SJCRH30 (cell line): ENCODE measurements around the gene IRX4. TPM values are rescaled to one million over a fixed set of nuclear protein-coding genes. Genes with fewer than 3 reads are reported as not detected.

Experiments used
- DNase-seq, 2 experiments: peaks; one replicate each; pipeline ENCODE4 v3.0.0-alpha.2; 2015 to 2020
- H3K27ac ChIP-seq: fragments of 250-450 bp; sonication (Bioruptor Pico); 2 replicates; pipeline ENCODE4 v1.5.1; 2020; ENCODE audit warnings: mild to moderate bottlenecking, moderate library complexity
- H3K27me3 ChIP-seq: fragments of 250-450 bp; sonication (Bioruptor Pico); 2 replicates; pipeline ENCODE4 v1.5.1; 2020; ENCODE audit warnings: mild to moderate bottlenecking, moderate library complexity
- H3K36me3 ChIP-seq: fragments of 250-450 bp; sonication (Bioruptor Pico); 2 replicates; pipeline ENCODE4 v1.5.1; 2020; ENCODE audit warnings: mild to moderate bottlenecking, moderate library complexity
- H3K4me1 ChIP-seq: fragments of 250-450 bp; sonication (Bioruptor Pico); 2 replicates; pipeline ENCODE4 v1.5.1; 2020; ENCODE audit warnings: mild to moderate bottlenecking, moderate library complexity
- H3K4me3 ChIP-seq: fragments of 250-450 bp; sonication (Bioruptor Pico); 2 replicates; pipeline ENCODE4 v1.5.1; 2020; ENCODE audit warnings: mild to moderate bottlenecking, moderate library complexity
- H3K9me3 ChIP-seq: fragments of 250-450 bp; sonication (Bioruptor Pico); replicated peaks from 2 replicates; pipeline ENCODE4 v1.5.1; 2020; ENCODE audit warnings: mild to moderate bottlenecking, moderate library complexity
- total RNA-seq: library from RNA; depleted of rRNA; stranded (reverse); fragments of >200 nt; shearing (Covaris generic); gene quantifications from 2 replicates; pipeline ENCODE4 v1.2.3, GENCODE V29; 2014

The IRX4 gene
- total RNA-seq, 1 experiment from 2014 or later: not detected

DNA sequence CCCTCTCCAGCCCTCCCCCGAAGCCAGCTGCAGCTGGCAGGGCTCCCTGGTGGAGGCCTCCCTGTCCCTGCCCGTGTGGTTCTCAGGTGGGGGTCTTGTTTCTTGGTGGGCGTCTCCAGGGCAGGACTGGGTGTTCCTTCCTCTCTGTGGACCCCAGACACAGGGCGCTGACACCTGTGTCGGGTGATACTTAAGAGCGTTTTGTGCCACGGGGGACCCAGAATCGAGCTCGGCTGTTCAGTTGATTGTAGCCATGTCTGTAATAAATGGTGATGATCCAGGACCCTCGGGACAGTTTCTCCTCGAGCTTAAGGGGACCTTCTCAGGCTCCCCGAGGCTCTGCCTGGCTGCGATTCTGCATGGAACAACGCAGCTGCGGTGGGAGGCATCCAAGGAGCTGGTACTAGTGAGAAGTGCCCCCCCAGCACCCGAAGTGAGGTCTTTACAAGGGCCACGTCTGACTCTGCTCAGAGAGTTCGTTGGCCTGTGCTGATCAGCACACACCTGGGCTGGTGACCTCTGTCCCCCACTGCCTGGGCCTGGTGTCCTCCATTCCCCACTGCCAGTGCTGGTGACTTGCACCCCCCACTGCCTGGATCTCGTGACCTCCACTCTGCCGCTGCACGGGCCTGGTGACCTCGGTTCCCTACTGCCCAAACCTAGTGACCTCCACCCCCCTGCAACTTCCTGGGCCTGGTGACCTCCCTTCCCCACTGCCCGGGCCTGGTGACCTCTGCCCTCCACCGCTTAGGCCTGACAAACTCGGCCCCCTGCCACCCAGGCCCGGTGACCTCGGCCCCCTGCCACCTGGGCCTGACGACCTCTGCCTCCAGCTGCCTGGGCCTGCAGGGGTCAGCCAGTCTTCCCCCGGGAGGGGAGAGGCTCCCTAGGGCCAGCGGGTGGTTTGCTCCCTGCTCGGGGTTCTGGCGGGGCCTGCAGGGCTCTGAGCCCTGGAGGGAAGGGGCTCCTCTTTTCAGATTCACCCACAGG, 45.5 kb downstream of the IRX4 start:
- Histone ChIP-seq H3K9me3 (no peaks in the 10 kb centered on the region), H3K4me1 (no peaks in the 10 kb centered on the region), H3K4me3 (no peak overlapping the region), H3K27ac (no peak overlapping the region), H3K27me3 (no peaks in the 10 kb centered on the region; the same call in 1 of the 2 replicates), H3K36me3 (no peaks in the 10 kb centered on the region)
- no peak for DNase-seq

DNA sequence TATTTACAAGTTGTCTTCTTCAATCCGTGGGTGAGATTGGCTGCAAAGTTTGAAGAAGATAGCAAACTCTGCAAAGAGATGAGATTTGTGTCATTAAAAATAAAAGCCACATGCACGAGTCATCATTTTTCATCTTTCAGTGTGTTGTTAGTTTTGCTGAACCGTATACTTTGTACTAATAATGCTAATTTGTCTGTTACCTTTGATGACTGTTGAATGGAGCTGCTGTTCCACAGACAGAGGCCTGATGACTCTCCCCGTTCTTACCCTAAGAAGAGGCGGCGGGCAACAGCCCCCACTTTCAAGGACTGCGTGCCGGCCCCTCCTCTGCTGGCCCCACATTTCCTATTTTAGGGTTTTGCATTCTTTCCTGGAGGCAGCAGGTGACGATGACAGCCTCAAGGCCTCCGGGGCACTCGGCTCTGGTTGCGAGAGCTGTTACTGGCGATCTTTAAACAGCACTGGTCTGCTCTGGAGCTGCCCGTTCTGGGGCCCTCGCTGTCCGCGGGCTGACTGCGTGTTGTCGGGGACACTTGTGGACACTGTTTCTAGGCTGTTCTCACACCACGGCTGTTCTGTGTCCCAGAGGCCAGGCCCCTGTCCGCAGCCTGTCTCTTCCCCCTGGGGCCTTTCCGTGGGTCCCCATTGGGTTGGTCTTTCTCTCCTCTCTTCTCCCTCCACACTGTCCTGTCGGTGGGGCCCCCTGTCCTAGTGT, 46.4 kb downstream of the IRX4 start:
- H3K36me3 ChIP-seq: no peaks in the 10 kb centered on the region
- no peaks in the 10 kb centered on the region for H3K9me3 ChIP-seq
- no peak overlapping the region for H3K4me3 ChIP-seq
- peak in 1 of 2 experiments; percentile 12 for DNase-seq
- no peaks in the 10 kb centered on the region for H3K4me1 ChIP-seq
- H3K27ac ChIP-seq: no peak overlapping the region
- H3K27me3 ChIP-seq: no peaks in the 10 kb centered on the region; the same call in 1 of the 2 replicates

DNA sequence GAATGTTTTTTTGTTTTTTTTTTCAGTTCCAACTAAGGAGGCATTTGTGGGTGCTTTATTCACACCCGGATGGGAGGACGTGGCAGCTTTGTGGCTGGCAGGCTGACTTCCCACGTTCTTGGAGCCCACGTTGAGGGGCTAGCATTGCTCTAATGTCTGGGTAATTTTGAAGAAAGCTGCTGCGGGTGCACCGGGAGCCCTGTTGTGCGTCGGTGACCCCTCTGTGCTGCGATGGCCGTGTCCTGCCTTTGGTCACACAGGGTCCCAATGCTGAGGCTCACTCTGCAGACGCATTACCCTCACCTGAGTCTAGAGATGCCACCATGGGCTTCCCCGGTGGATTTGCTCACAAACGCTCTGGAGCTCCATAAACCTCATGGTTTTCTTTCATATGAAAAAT, 47.3 kb downstream of the IRX4 start:
- H3K4me3 ChIP-seq: no peak overlapping the region
- H3K27ac ChIP-seq: no peak overlapping the region
- H3K4me1 ChIP-seq: no peaks in the 10 kb centered on the region
- no peaks in the 10 kb centered on the region; the same call in 1 of the 2 replicates for H3K27me3 ChIP-seq
- no peaks in the 10 kb centered on the region for H3K36me3 ChIP-seq
- no peaks in the 10 kb centered on the region for H3K9me3 ChIP-seq
- DNase-seq: no peak

DNA sequence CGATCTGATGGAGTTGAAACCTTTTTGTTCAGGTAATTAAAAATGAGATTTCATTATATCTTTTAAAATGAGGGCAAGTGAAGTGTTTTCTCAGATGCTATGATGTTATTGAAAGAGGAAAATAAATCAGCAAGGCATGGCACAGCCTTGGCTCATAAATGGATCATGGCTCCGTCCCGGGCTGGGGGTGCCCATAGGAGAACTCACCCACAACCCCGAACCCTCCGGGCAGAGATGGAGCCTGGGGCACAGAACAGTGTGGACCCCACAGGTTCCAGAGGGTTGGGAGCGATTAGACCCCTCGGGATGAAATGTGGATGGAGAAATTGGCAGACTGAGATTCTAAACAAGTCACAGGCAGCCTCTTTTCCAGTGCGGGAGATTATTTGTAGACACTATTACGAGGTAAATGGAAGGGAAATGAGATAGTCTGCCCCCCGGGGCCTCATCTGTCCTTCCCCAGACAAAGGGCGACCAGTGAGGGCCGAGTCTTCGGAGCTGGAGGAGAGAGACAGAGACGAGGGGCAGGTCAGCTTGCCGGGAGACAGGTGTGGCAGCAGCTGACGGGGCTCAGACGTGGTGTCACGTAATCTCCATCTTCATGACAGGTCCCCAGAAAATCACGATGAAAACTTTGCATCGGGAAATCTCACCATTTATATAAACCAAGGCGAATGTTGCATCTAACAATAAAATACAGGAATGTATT, 47.9 kb downstream of the IRX4 start:
- Histone ChIP-seq H3K27ac (no peak overlapping the region), H3K9me3 (no peaks in the 10 kb centered on the region), H3K36me3 (no peaks in the 10 kb centered on the region), H3K27me3 (no peaks in the 10 kb centered on the region; the same call in 1 of the 2 replicates), H3K4me1 (no peaks in the 10 kb centered on the region), H3K4me3 (no peak overlapping the region)
- DNase-seq: peak in 1 of 2 experiments; percentile 13

DNA sequence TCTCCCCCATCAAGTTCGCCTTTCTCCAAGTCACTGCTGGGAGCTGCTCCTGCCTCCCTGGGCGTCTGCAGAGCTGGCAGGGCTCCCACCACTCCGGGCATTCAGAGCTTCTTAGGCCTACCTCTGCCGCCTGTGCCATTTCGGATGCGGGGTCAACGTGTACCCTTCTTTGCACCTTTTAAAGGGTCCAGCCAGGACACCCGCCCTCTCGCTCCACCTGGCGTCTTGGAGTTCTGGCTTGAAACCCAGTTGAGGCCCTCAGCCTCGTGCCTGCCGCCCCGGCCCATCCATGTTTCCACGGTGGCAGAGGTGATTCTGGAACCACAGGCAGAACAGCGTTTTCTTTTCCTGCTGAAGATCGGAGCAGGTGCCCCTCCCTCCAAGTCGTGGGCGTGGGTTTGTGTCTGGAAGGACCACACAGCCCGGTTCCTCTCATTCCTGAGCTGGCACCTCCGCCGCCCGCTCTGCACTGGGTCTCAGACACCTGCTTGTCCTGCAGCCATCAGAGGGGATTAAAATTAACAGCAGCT, 48.6 kb downstream of the IRX4 start:
- no peak for DNase-seq
- H3K4me1 ChIP-seq: no peaks in the 10 kb centered on the region
- no peak overlapping the region for H3K4me3 ChIP-seq
- no peak overlapping the region for H3K27ac ChIP-seq
- no peaks in the 10 kb centered on the region; the same call in 1 of the 2 replicates for H3K27me3 ChIP-seq
- no peaks in the 10 kb centered on the region for H3K36me3 ChIP-seq
- H3K9me3 ChIP-seq: no peaks in the 10 kb centered on the region

DNA sequence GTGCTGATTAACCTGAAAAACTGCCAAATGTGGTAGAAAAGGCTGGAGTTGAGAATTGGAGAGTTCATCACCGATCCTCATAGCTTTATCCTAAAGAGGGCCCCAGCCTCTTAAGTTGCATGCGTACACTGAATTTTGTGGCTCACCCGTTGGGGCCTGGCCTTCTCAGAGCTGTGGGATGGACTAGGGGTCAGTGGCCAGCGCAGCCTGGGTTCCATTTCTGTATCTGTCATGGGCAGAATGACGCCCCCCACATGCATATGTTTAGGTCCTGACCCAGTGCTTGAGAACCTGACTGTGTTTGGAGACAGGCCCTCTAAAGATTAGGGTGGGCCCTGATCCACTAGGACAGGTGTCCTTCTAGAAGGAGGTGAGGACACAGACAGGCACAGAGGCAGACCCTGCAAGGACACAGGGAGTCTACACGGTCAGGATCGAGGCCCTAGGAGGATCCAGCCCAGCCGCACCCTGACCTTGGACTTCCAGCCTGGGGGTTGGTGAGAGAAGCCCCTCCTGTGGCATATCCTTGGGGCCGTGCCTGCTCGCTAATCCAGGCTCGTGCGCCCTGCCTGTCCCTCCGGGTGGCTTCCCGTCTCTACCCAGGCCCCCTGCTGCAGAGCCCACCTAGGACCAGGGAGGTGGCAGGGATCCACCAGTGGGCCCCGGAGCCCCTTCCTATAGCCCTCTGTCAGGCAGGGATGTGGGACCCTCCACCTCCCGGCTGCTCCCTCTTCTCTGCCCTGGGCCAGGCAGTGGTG, 49.3 kb downstream of the IRX4 start:
- no peak for DNase-seq
- H3K27me3 ChIP-seq: no peaks in the 10 kb centered on the region; the same call in 1 of the 2 replicates

DNA sequence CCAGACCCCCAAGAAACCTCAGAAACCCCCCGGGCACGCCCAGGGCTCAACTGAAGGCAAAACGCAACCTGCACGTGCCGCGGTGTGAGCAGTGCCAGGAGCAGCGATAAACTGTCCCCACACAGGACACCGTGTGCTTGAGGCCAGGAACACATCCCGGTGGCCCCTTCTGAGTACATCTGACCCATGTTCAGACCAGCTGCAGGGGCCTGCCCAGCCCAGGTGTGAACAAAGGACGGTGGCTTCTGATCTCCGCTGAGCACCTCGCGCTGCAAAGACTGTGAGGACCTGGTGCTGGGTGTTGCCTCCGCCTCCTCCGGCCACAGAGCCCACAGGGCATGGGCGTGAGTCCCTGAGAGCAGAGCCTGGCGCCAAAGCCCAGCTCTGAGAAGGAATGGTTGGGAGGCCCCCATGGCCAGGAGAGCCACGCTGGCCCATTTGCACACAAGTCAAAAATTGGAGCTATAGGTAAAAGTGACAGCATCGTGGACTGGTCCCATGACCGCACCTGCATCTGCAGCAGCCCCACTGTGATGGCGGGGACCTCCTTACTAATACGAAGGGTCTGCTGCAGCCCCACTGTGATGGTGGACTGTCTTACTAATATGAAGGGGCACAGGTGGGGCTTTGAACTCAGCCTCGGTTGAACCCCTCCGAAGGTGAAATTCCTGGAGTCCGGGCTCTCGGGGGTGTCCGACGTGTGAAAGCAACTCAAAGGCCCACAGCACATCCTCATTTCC, 50.0 kb downstream of the IRX4 start:
- Histone ChIP-seq H3K4me1 (no peaks in the 10 kb centered on the region), H3K27me3 (no peaks in the 10 kb centered on the region), H3K4me3 (no peak overlapping the region), H3K36me3 (no peaks in the 10 kb centered on the region), H3K27ac (no peak overlapping the region), H3K9me3 (no peaks in the 10 kb centered on the region)
- DNase-seq: no peak

More for the DNA sequence above, 49.3 kb downstream of the IRX4 start:
- Histone ChIP-seq H3K4me1 (no peaks in the 10 kb centered on the region), H3K36me3 (no peaks in the 10 kb centered on the region), H3K4me3 (no peak overlapping the region), H3K9me3 (no peaks in the 10 kb centered on the region), H3K27ac (no peak overlapping the region)

DNA sequence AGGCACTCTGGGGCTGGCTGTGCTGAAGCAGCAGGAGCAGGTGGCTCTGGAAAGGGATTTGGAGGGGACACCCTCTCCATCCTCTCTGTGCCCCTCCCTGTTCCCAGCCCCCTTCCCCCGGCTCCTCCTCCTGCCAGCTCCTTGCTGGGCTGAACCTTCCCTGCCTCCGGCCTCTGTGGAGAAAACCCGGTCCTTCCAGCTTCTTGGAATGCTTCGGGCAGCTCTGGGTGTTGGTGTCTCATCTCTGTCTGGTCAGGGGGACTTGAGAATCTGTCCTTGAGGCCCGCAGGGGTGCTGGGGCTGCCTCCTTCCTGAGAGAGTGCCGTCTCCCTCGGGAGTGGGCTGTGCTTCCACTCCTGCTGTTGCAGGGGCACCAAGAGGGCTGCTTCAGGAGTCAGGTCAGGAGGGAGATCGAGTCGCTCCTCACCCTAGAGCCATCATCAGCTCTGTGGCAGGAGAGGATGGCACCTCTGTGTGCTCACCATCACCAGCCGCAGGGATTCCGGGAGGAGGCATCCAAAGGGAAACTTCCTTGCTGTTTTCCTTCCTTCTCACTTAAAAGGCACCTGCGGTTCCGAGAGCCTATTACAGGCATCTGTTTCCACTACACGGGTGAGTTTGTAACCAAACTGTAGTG, 50.9 kb downstream of the IRX4 start:
- Histone ChIP-seq H3K27ac (no peak overlapping the region), H3K4me1 (no peaks in the 10 kb centered on the region), H3K4me3 (no peak overlapping the region), H3K9me3 (no peaks in the 10 kb centered on the region), H3K36me3 (no peaks in the 10 kb centered on the region), H3K27me3 (no peaks in the 10 kb centered on the region)
- no peak for DNase-seq

DNA sequence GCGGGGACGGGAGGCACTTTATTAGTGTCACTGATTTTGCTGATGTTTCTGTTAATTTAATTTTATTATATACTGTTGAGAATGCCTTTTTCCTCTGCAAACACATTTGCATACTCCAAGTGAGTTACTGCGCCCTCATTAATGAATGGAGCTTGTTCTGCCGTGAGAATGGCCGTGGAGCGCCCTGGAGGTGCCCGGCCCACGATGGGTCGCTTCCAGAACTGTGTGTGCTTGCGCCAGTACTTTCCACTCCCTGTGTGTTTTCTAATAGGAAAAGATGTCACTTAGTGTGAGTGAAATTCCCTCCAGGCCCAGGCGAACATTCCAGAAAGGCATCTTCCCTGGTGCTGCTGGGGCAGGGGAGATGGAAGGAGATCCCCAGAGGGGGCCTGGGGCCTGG, 51.5 kb downstream of the IRX4 start:
- no peaks in the 10 kb centered on the region for H3K4me1 ChIP-seq
- no peak overlapping the region for H3K4me3 ChIP-seq
- no peaks in the 10 kb centered on the region for H3K36me3 ChIP-seq
- H3K27me3 ChIP-seq: no peaks in the 10 kb centered on the region
- DNase-seq: no peak
- no peak overlapping the region for H3K27ac ChIP-seq
- H3K9me3 ChIP-seq: no peaks in the 10 kb centered on the region

DNA sequence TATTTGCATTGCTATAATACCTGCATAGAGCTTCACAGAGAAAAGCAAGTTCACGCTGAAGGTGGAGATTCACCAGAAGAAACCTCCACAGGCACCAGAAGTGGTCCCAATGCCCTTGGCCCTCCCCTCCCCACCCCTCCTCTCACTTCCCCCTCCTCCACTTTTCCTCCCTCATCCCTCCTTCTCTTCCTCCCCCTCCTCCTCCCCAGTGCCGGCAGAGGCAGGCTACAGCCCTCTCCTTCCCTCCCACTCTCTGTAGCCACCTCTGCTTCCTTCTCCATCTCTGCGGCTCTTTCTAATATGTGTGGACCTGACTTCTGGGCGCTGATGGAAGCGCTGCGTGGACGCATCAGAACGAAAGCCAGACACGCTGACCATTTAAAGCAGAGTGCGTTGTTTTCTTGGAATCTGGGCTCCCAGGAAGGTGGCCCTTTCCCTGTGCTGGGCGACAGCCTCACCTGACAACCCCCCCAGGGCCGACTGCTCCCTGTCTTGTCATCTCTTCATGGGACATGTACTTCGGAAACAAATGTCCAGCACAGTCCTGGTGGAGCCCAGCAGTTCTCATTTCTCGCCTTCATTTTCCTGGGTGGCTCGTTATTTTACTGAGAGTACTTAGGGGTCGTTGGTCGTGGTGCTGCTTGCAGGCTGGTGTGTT, 52.0 kb downstream of the IRX4 start:
- DNase-seq: no peak
- Histone ChIP-seq H3K36me3 (no peaks in the 10 kb centered on the region), H3K27me3 (no peaks in the 10 kb centered on the region), H3K27ac (no peak overlapping the region), H3K4me3 (no peak overlapping the region), H3K9me3 (no peaks in the 10 kb centered on the region), H3K4me1 (no peaks in the 10 kb centered on the region)

DNA sequence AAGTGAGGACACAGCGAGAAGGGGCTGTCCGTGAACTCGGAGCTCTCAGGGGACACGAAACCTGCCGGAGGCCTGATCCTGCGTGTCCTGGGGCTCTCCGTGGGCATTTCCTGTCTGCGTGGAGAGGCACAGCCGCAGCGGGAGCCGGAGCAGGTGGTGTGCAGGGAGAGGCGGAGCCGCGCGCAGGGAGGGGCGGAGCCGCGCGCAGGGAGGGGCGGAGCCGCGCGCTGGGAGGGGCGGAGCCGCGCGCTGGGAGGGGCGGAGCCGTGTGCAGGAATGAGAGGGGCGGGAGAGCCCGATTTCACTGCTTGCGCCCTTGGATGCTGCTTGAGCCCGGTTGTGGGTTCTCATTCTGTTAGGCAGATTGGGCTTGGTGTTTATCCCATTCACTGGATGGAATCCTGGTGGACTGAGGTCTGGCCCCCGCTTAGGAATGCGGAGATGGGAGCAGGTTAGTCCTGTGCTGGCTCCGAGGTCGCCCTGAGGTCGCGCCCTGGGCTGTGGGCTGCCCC, 54.8 kb downstream of the IRX4 start:
- DNase-seq: no peak
- Histone ChIP-seq H3K27ac (no peak overlapping the region), H3K27me3 (no peaks in the 10 kb centered on the region), H3K9me3 (no peaks in the 10 kb centered on the region), H3K4me3 (no peak overlapping the region), H3K36me3 (no peaks in the 10 kb centered on the region), H3K4me1 (no peaks in the 10 kb centered on the region)
